Activated T-helper 1 cell treated with Interleukin-2 at 50 U/mL for 16 hours (primary cell): ENCODE data around the gene ADAMTS18.

ENCODE experiments used
- DNase-seq: peaks from one replicate; pipeline ENCODE4 v3.0.0-alpha.2; 2020; ENCODE audit warnings: low read depth

Gene ADAMTS18

GRCh38 chr16:77328768-77329167 lies 106.1 kb downstream of the ADAMTS18 start:
- DNase-seq = no peak

GRCh38 chr16:77328274-77328673 lies 106.6 kb downstream of the ADAMTS18 start:
- DNase-seq = no peak

GRCh38 chr16:77327717-77328116 lies 107.1 kb downstream of the ADAMTS18 start:
- DNase-seq = no peak

DNA sequence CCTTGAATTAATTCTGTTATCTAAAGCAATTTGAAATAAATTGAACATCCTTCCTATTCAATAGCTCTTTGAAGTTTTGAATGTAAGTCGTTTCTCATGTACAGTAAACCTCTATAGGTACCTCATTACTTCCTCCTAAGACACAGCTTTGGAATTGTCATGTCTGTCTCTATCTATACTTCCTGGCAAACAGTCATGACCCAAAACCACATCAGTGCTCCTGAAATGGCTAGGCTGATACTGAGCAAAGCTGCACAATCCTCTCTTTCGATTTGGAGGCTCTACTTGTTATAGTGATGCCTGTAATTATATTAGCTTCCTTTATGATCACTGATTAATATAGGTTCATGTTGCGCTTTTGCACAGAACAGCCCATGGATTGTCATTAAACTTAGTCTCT lies 110.1 kb downstream of the ADAMTS18 start:
- DNase-seq = no peak

- no peak for DNase-seq
These were observed 111.1 kb downstream of the ADAMTS18 start for GRCh38 chr16:77323695-77324094.

GRCh38 chr16:77322757-77323156 lies 112.1 kb downstream of the ADAMTS18 start:
- DNase-seq = no peak

DNA sequence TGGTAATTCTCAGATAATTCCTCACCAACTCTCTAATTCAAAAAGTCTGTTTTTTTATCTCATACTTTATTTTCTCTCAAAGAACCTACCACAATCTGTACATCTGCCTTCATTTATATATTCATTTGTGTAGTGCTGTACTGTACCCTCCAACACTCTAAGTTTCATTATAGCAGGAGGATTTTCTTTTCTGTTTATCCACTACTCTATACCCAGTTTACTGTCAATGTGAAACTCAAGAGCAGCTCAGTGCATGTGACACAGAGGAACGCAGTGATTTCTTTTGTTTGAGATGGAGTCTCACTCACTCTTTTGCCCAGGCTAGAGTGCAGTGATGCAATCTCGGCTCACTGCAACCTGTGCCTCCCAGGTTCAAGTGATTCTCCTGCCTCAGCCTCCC lies 117.8 kb downstream of the ADAMTS18 start:
- DNase-seq = no peak

DNA sequence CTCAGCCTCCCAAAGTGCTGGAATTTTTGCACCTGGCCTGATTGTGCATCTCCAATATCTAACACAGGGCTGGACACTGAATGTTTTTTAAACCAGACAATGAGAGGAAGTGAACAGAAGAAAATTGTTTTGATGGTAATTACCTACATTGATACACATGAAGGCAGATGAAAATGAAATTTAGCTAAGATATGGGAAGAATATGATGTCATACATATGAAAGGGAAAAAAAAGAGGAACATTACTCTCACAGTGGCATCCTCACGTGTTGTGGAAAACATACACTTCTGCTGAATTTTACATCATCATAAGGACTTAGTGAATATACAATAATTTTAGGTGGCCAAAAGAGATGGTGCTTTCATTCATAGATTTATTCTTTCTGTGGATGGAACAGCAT lies 124.0 kb downstream of the ADAMTS18 start:
- DNase-seq = no peak

DNA sequence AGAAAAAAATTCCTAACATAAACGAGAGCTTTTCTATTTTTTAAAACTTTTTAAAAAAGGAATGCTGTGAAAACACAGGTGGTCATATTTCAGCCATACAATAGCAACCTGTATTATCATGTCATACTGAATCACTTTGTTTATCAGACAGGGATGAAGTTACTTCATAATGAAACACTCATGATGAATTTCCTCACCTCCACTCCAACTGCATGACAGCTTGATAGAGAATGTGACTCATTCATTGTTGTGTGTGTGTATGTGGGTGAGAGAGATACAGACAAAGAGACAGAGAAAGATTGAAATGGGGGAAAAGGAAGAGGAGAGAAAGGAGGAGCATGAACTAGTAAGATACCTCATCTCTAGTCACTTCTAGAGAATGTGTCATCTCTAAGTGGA lies 126.7 kb downstream of the ADAMTS18 start:
- DNase-seq = no peak

DNA sequence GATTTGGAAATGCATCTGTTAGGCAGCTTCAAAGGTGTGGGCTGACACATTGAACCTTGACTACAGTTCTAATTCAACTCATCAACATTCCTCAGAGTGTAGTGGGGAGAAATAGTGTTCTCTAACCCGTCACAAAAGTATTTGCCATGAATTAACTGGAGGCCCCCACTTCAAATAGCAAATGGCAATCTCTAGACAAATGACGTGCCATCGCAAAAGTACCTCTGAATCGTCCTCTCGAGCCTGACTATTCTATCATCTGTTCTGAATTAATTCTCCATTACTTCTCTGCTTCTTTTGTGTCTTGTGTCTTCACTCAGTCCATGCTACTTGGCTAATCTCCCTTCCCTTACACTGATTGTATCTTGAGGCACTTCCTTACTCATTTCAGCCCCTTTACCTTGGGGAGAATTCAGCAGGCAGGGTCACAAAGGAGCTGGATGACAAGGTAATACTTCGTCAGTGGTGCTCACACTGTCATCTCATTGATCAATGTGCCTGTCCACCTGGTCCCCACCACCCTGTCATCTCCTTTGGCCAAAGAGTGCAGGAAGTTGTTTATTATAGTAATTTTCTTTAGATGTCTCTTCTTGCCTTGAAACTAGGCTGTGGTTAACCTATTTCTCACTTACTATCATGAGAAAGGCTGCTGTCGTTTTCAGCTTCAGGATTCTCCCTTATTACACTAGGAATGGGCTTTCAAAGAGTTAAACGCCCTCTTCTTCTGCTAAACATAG lies 127.2 kb downstream of the ADAMTS18 start:
- DNase-seq = no peak

DNA sequence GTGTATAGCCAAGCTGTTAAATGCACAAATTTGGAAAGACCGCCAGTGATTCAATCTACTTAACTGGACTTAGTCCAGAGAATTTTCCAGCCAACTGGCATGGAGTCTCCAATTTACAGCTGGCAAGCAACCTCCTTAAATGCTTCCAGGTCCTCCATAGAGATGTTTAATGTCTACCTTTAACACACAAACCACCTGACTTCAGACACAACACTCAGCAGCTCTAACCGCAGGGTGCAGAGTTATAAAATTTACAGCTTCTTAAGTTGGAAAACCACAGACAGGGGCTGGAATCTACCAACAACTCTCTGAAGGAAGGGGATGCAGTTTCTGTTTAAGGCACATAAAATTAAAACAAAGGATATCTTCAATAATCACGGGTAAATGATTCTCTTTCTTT lies 128.8 kb downstream of the ADAMTS18 start:
- DNase-seq = no peak

- DNase-seq = no peak
These were observed 130.0 kb downstream of the ADAMTS18 start for GRCh38 chr16:77304877-77305276.

DNA sequence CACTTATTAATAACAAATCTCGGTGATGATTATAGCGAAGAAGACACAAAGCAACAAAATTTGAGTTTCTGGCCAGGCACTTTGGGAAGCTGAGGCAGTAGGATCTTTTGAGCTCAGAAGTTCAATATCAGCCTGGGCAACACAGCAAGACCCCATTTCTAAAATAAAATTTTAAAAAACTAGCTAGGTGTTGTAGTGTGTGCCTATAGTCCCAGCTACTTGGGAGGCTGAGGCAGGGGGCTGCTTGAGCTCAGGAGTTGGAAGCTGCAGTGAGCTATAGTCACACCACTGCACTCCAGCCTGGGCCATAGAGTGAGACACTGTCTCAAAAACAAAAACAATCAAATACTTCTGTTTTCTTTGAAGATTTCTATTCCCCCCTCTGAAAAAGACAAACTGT lies 130.7 kb downstream of the ADAMTS18 start:
- no peak for DNase-seq

- no peak for DNase-seq
These were observed 132.2 kb downstream of the ADAMTS18 start for GRCh38 chr16:77302674-77303073.

GRCh38 chr16:77302249-77302648 lies 132.6 kb downstream of the ADAMTS18 start:
- DNase-seq = no peak

GRCh38 chr16:77300256-77300655 lies 134.6 kb downstream of the ADAMTS18 start:
- DNase-seq = no peak

DNA sequence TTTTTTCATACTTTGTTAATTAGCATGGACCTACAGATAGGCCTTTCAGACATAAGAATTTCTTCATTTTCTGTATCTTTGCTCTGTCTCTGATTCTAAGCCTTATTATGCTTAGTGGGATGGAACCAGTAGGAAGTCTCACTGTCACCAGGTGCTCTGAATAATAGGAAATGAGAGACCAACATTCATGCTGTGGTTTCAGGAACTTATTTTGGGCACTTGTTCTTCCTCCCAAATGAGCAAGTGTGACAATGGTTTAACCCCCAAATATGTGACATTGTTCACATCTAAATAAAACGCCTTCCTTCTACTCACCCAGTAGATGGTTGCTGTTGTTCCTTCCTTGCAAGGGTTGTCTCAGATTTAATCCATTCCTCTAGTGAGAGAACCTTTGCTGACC lies 135.4 kb downstream of the ADAMTS18 start:
- no peak for DNase-seq

GRCh38 chr16:77298418-77299360 lies 136.1 kb downstream of the ADAMTS18 start:
- DNase-seq = no peak

DNA sequence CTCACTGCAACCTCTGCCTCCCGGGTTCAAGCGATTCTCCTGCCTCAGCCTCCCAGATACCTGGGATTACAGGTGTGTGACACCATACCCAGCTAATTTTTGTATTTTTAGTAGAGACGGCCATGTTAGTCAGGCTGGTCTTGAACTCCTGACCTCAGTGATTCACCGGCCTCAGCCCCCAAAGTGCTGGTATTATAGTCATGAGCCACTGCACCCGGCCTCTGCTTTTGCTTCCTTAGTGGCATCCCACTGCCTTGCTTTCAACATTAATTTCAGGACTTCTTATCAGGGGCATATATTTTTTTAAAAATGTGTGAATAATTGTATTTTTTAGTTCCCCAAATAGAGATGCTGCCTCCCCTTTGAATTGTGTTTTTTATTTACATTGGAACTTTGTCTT lies 136.8 kb downstream of the ADAMTS18 start:
- DNase-seq = no peak

DNA sequence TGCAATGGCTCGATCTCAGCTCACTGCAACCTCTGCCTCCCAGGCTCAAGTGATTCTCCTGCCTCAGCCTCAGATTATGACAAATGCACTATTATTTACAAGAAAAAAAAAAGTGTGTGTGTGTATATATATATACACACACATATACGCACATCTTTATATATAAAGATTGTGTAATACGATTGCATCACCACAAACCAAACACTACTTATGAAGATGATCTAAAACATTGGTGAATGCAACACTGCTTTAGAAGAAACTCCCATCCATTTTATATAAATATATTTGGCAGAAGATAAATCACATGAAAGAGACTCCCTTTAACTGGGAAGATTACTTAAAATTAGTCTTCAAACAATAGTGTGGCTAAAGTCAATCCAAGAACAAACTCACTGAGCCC lies 138.9 kb downstream of the ADAMTS18 start:
- no peak for DNase-seq

- DNase-seq = no peak
These were observed 144.3 kb downstream of the ADAMTS18 start for GRCh38 chr16:77290451-77291115.

DNA sequence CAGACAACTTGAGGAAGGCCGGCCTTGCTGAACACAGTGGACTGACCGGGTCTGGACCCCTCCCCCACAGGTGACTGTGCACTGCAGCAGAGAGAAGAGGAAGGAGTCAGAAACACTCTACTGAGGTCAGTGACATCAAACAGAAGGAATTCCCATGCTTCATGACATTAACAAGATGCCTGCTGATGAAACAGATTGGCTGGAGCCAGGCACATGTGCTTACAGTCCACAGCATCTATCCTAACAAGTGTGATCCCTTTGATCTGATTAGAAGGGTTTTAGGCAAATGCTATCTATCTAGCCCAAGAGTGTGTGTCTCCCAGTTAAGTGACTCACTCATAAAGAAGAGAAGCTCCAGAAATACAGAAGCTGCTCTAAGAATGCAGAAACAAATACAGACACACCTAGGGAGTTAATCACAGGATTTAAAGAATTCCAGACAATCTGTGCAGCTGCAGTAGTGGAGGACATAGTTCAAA lies 145.5 kb downstream of the ADAMTS18 start:
- DNase-seq = no peak

DNA sequence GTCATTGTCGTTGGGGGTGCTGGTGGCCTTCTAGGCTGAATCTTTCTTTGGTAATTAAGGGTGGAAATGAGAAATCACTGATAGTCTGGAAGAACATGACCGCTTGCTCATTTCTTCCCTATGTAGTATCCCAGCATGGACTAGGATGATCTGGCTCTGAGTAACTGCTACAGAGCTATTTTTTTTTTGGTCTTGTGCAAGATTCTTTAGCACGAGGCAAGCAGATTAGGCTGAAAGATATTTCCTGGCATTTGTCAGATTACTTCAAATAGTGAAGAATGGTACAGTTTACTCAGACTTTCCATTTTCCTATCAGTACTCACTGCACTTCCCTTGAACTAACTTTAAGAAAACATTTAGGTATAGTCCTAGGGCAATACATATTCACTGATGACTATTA lies 146.6 kb downstream of the ADAMTS18 start:
- DNase-seq = no peak
